H1 (cell line): ENCODE results near the gene SRGAP2C. TPM values are rescaled to one million over a fixed set of nuclear protein-coding genes. Genes with fewer than 3 reads are reported as not detected.
"Not testable (repeated sequence)": the region's sequence is repeated elsewhere in the genome, so short reads cannot be mapped to it uniquely, and the experiment has no call there.

Source experiments
- CTCF ChIA-PET: fragments of 300-600 bp; sonication (Branson Sonifier 250); formaldehyde crosslinking; loops from one replicate; lab custom pipeline; 2021; ENCODE audit not compliant: partially characterized antibody; lab: Charles Lee
- POLR2A ChIA-PET: fragments of 300-600 bp; sonication (Branson Sonifier 250); formaldehyde crosslinking; loops from one replicate; lab custom pipeline; 2021; ENCODE audit warnings: inconsistent platforms; ENCODE audit not compliant: partially characterized antibody; lab: Charles Lee
- DNase-seq, 2 experiments: peaks; one replicate each; pipeline versions ENCODE4 v3.0.0 to v3.0.0-alpha.2; 2010 to 2022; ENCODE audit warnings: low spot score in 2 of 2, low read depth in 1 of 2, mixed read lengths in 1 of 2
- FAIRE-seq: peaks from 2 replicates; lab custom pipeline; 2011; peaks lifted over from hg19 to GRCh38; lab: Jason Lieb, UNC
- H2AFZ ChIP-seq: 2 replicates; pipeline ENCODE4 v1.8.1; 2012; ENCODE audit warnings: low read length, inconsistent platforms
- H2AK5ac ChIP-seq: 2 replicates; pipeline ENCODE4 v1.6.1; 2013; ENCODE audit warnings: low read depth, low read length
- H2BK120ac ChIP-seq: replicated peaks from 2 replicates; pipeline ENCODE3; 2013; ENCODE audit warnings: low read depth, low read length, inconsistent platforms
- H2BK12ac ChIP-seq: 2 replicates; pipeline ENCODE4 v1.6.1; 2013; ENCODE audit warnings: low read depth, low read length
- H2BK15ac ChIP-seq: 2 replicates; pipeline ENCODE4 v1.6.1; 2013; ENCODE audit warnings: low read length
- H2BK20ac ChIP-seq: 2 replicates; pipeline ENCODE4 v1.6.1; 2013; ENCODE audit warnings: low read length
- H2BK5ac ChIP-seq: 2 replicates; pipeline ENCODE4 v1.6.1; 2013; ENCODE audit warnings: low read depth, low read length
- H3K14ac ChIP-seq: 2 replicates; pipeline ENCODE4 v1.6.1; 2013; ENCODE audit warnings: inconsistent platforms; ENCODE audit not compliant: insufficient read length
- H3K18ac ChIP-seq: 2 replicates; pipeline ENCODE4 v1.6.1; 2013; ENCODE audit warnings: low read length; ENCODE audit errors: extremely low read depth
- H3K23ac ChIP-seq: 2 replicates; pipeline ENCODE4 v1.6.1; 2013; ENCODE audit warnings: inconsistent platforms; ENCODE audit not compliant: insufficient read length
- H3K23me2 ChIP-seq: 2 replicates; pipeline ENCODE4 v1.6.1; 2013; ENCODE audit warnings: low read depth, low read length
- H3K27ac ChIP-seq: 2 replicates; pipeline ENCODE4 v1.6.1; 2011; ENCODE audit warnings: low read depth, low read length, inconsistent platforms
- H3K27me3 ChIP-seq, 4 experiments: replicated peaks in 1 of 4; 1 replicate in 1 of 4; 2 replicates in 3 of 4; pipeline versions ENCODE4 v1.6.1 to v1.8.1; 2011 to 2013; ENCODE audit warnings: low read length in 3 of 4, mild to moderate bottlenecking in 3 of 4, inconsistent platforms in 2 of 4, mixed read lengths in 2 of 4, moderate library complexity in 1 of 4; ENCODE audit not compliant: control insufficient read depth in 3 of 4, insufficient read depth in 3 of 4; ENCODE audit errors: extremely low read depth in 1 of 4
- H3K36me3 ChIP-seq, 4 experiments: 2 replicates each; pipeline versions ENCODE4 v1.6.1 to v1.8.1; 2011 to 2013; ENCODE audit warnings: mild to moderate bottlenecking in 4 of 4, low read length in 3 of 4, moderate library complexity in 2 of 4, control low read depth in 1 of 4, inconsistent platforms in 1 of 4; ENCODE audit not compliant: insufficient read depth in 4 of 4, control insufficient read depth in 2 of 4
- H3K4ac ChIP-seq: replicated peaks from 2 replicates; pipeline ENCODE3; 2013; ENCODE audit warnings: low read length, low read depth, mixed read lengths, inconsistent platforms; ENCODE audit not compliant: insufficient read length
- H3K4me1 ChIP-seq, 4 experiments: replicated peaks in 1 of 4; 1 replicate in 1 of 4; 2 replicates in 3 of 4; pipeline versions ENCODE4 v1.6.1 to v1.8.1; 2011 to 2013; ENCODE audit warnings: low read length in 3 of 4, inconsistent platforms in 2 of 4, mixed read lengths in 1 of 4; ENCODE audit not compliant: insufficient read depth in 4 of 4, control insufficient read depth in 3 of 4
- H3K4me2 ChIP-seq, 2 experiments: 2 replicates each; pipeline versions ENCODE4 v1.6.1 to v1.8.1; 2011 to 2013; ENCODE audit warnings: low read depth in 2 of 2, low read length in 2 of 2, control low read depth in 1 of 2, inconsistent platforms in 1 of 2, mild to moderate bottlenecking in 1 of 2; ENCODE audit not compliant: insufficient read depth in 1 of 2
- H3K4me3 ChIP-seq, 4 experiments: fragments of 200-600, 300-600 bp in 1 of 4; sonication (generic), shearing (Covaris generic), sonication (Bioruptor Twin) in 1 of 4; 2 replicates each; pipeline versions ENCODE4 v1.5.1 to v1.8.1; 2011 to 2016; ENCODE audit warnings: low read length in 4 of 4, low read depth in 3 of 4, control low read depth in 2 of 4, inconsistent platforms in 2 of 4, mild to moderate bottlenecking in 2 of 4, mixed read lengths in 1 of 4, moderate library complexity in 1 of 4; ENCODE audit not compliant: insufficient read depth in 2 of 4; ENCODE audit errors: extremely low read depth in 1 of 4
- H3K56ac ChIP-seq: replicated peaks from 2 replicates; pipeline ENCODE3; 2013; ENCODE audit warnings: low read depth, mild to moderate bottlenecking, mixed read lengths, low read length, inconsistent platforms; ENCODE audit not compliant: insufficient read length
- H3K79me1 ChIP-seq: 2 replicates; pipeline ENCODE4 v1.6.1; 2013; ENCODE audit warnings: low read depth, low read length, control low read depth
- H3K79me2 ChIP-seq, 2 experiments: 2 replicates each; pipeline versions ENCODE4 v1.6.1 to v1.8.1; 2012 to 2013; ENCODE audit warnings: low read length in 2 of 2, mild to moderate bottlenecking in 2 of 2, inconsistent platforms in 1 of 2; ENCODE audit not compliant: insufficient read depth in 2 of 2, control insufficient read depth in 1 of 2
- H3K9ac ChIP-seq, 4 experiments: replicated peaks in 1 of 4; 1 replicate in 1 of 4; 2 replicates in 3 of 4; pipeline versions ENCODE4 v1.6.1 to v1.8.1; 2011 to 2013; ENCODE audit warnings: low read depth in 3 of 4, low read length in 3 of 4, control low read depth in 2 of 4, mild to moderate bottlenecking in 2 of 4, moderate library complexity in 2 of 4, inconsistent platforms in 1 of 4; ENCODE audit errors: extremely low read depth in 1 of 4
- H3K9me3 ChIP-seq, 2 experiments: 2 replicates each; pipeline versions ENCODE4 v1.6.1 to v1.8.1; 2012 to 2013; ENCODE audit warnings: mild to moderate bottlenecking in 2 of 2, moderate library complexity in 2 of 2, control low read depth in 1 of 2, inconsistent platforms in 1 of 2, low read depth in 1 of 2, low read length in 1 of 2, mixed read lengths in 1 of 2; ENCODE audit not compliant: insufficient read depth in 2 of 2
- H4K20me1 ChIP-seq, 2 experiments: replicated peaks in 1 of 2; 2 replicates each; pipeline versions ENCODE3 to v1.8.1; 2011 to 2013; ENCODE audit warnings: inconsistent platforms in 2 of 2, low read length in 2 of 2, mild to moderate bottlenecking in 1 of 2; ENCODE audit not compliant: insufficient read depth in 2 of 2, control insufficient read depth in 1 of 2
- H4K5ac ChIP-seq: 2 replicates; pipeline ENCODE4 v1.6.1; 2013; ENCODE audit warnings: low read length, low read depth, mixed read lengths, inconsistent platforms; ENCODE audit not compliant: insufficient read length
- H4K8ac ChIP-seq: 2 replicates; pipeline ENCODE4 v1.8.0; 2013; ENCODE audit warnings: mild to moderate bottlenecking, moderate library complexity, low read length, inconsistent platforms; ENCODE audit not compliant: insufficient read depth; ENCODE audit errors: extremely low read depth
- H4K91ac ChIP-seq: replicated peaks from 2 replicates; pipeline ENCODE3; 2013; ENCODE audit warnings: low read length, mixed read lengths, inconsistent platforms; ENCODE audit not compliant: insufficient read length
- WGBS, 2 experiments: shearing (Covaris generic) in 1 of 2; methylation state at CpG; one replicate each; pipeline versions ENCODE4 v1.1.6 to v1.1.7; 2013 to 2015; ENCODE audit warnings: low lambda C conversion rate in 2 of 2, mixed read lengths in 2 of 2, inconsistent platforms in 1 of 2, low coverage in 1 of 2, missing lambda C conversion rate in 1 of 2; ENCODE audit not compliant: insufficient replicate concordance in 2 of 2, insufficient coverage in 1 of 2, insufficient read length in 1 of 2; ENCODE audit errors: extremely low coverage in 1 of 2, missing lambda C conversion rate in 1 of 2; 5-methylcytosine and 5-hydroxymethylcytosine counted together
- polyA plus RNA-seq, 7 experiments: library from polyadenylated mRNA; depleted of rRNA in 3 of 7; stranded (reverse) in 5 of 7; unstranded in 2 of 7; fragments of >200 nt in 5 of 7; fragments of 200-250 nt in 2 of 7; gene quantifications; 1 replicate in 5 of 7; 2 replicates in 1 of 7; 4 replicates in 1 of 7; pipeline versions ENCODE4 v1.2.1 to v1.2.3, GENCODE V29; 2011 to 2013; ENCODE audit warnings: missing spikeins in 2 of 7, mixed read lengths in 2 of 7
- total RNA-seq: library from RNA; stranded (reverse); fragmentation: NEBNext Ultra II Directional; extraction: Animal tissue kit (Norgen Biotek cat#: 25700); gene quantifications from 2 replicates; pipeline ENCODE4 v1.2.1, GENCODE V29; 2021

The SRGAP2C gene
- total and polyA plus RNA-seq, 2 of the 8 experiments (the other 6 are each of a cell fraction or from before 2014, with no cell fraction given) = 2.5 to 25.2 TPM

DNA sequence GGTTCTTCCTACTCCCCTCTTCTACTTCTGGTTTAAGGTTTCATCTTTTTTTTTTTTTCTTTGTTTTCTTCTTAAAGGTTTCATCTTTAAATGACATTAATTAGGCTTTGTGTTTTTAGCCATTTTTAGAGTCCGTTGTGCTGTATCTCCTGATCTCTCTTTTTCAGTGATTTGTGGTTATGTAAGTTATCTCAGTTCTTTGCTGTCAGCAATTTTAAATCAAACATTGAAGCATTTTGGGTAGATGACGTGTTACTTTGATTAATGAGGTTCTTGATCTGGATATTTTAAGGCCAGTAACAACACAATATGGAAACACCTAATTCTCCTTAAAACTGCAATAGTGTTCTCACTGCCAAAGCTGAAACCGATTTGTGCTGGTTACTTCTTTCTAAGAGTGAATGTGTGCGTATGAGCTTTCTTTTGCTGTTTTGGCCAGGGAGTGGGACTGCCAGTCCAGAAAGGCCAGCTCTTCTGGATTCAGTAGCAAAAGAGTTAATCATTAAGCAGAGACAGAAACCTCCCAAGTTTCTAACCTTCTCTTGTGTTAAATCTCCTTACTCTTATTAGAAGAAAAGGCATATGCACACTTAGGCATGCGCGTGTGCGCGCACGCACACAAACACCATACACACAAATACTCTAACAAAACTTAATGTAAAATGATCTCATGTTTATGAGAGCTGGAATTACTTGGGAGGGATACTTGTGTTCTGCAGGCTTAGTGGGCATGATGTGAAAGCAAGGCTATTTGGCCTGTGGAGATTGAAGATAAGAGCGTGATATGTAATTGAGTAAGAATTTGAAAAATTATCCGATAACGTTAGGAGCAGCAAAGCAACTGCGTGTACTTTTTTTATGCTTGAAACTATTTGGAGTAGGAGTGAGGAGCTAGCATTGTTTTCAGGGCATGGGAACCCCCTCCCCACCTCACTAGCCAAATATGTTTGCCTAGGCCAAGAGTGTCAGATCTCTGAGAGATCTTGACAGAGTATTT is 16.5 kb downstream of the SRGAP2C start:
- H4K5ac ChIP-seq = not testable (repeated sequence)

More for the DNA sequence above, 16.5 kb downstream of the SRGAP2C start:
- H2AK5ac ChIP-seq, DNase-seq, H3K27ac ChIP-seq, H2BK120ac ChIP-seq, H3K14ac ChIP-seq, H3K9me3 ChIP-seq, H3K4me2 ChIP-seq, H3K56ac ChIP-seq, POLR2A ChIA-PET, H3K4me3 ChIP-seq, H4K20me1 ChIP-seq, H2BK20ac ChIP-seq, CTCF ChIA-PET, H4K91ac ChIP-seq, H2AFZ ChIP-seq, H3K4me1 ChIP-seq, H3K23ac ChIP-seq, H3K18ac ChIP-seq, H3K79me2 ChIP-seq, H2BK15ac ChIP-seq, H3K23me2 ChIP-seq, H3K4ac ChIP-seq, H3K79me1 ChIP-seq, H2BK12ac ChIP-seq, H4K8ac ChIP-seq, H3K36me3 ChIP-seq, H3K27me3 ChIP-seq, FAIRE-seq, H3K9ac ChIP-seq, H2BK5ac ChIP-seq: not testable (repeated sequence)
- 96% methylated on average over 9 of the region's 13 CpGs; no CpG with 5 or more reads in 1 of the 2 experiments for WGBS, 2 experiments
